Dedifferentiated amniotic fluid mesenchymal stem cell (primary cell): ENCODE results near the gene SPATA31D4.
A peak's percentile ranks its signal among the peaks of the same experiment; 100 is the strongest.
"Not testable (repeated sequence)": the region's sequence is repeated elsewhere in the genome, so short reads cannot be mapped to it uniquely, and the experiment has no call there.

Experiments used
- DNase-seq: peaks from one replicate; pipeline ENCODE4 v3.0.0-alpha.2; 2016; ENCODE audit errors: extremely low spot score

Gene SPATA31D4

DNA sequence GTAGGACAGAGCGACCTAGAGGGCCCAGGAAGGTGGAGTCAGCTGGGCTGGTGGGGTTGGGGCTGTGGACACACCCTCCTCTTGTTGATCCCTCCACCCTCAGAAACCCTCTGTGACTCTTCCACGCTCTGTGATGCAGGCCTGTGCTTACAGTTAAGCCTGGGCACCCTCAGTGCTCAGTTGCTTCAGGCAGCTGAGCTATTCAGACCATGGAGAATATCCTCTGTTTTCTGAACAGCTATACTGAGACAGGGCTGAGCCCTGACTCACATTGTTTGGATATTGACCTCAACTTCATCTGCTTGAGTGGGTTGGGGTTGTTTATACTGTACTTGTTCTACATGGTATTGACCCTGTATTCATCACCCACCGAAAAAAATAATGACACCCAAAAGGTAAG lies at the start of gene SPATA31D4:
Gene SPATA31D4, plus strand, starts transcription at position 124 of the 400 bp plus-strand sequence. Its CDS starts 86 bp downstream, at position 210.
- DNase-seq, result not testable (repeated sequence)

DNA sequence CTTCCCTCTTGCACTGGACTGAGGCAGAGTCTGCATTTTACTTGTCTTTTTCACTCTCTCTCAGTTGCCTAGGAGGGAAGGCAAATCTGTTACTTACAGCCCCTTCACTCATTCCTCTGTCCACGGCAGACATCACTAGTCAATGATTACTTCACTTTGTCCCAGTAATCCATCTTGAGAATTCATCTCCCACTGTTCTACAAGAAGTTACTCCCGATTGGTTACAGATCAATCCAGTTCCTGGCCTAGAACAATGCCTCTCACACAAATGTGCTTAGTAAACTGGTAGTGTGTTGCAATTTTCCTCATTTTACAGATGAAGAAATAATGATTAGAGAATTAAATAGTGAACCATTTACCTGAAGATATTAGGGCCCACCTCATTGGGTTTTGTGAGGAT lies 49.7 kb upstream of the SPATA31D4 start:
- DNase-seq, result no peak

DNA sequence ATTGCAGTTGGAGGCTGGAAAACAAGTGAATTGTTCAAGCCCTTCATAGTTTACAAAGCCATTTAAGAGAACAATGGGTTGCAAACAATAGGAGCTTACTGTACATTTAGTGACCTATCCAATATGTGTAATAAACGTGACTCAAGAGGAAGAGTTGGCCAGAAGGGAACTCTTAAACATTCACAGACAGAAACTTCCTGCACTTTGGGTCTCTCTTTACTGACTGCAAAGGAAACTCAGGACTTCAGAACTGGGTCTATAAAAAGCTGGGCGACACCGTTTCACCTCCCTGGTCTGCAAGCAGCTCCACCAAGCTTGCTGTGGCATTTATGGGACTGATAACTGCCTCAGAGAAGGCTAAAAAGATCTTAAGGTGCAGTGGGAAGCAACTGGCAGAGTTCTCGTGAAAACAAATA lies 48.7 kb upstream of the SPATA31D4 start:
- no peak for DNase-seq

DNA sequence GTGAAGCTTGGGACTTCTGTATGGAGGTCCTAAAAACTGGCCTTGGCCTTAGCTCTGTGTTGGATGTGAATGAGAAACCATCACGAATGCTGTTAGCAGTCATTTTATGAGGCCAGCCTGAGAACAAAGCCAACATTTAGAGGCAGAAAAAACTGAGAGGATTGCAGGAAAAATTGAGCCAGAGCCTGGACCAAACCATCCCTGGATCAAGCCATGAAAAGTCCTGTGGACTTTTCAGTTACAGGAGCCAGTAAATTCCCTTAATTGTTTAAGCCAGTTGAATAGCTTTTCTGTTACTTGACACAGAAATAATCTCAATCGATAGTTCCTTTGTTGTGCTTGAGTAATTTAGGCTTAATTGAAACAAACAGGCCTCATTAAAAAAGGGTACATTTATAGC lies 42.6 kb upstream of the SPATA31D4 start:
- no peak for DNase-seq

DNA sequence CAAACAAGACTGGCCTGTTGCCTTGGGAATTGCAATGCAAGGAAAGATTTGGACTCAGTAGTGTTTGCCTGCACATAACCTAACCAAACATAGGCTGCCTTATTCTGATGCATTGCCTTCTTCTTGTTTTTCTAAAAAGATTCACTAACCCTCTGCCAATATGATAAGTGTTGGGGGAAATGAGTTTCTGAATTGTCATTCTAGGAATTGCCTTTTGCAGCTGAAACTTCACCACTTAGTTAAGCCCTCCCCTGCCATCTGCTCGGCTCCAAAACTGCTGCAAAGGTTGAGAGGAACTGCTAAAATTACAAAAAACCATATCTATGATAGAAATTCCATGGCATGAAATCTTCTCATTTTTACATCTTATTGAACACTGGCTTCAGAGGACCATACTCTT lies 41.6 kb upstream of the SPATA31D4 start:
- no peak for DNase-seq

DNA sequence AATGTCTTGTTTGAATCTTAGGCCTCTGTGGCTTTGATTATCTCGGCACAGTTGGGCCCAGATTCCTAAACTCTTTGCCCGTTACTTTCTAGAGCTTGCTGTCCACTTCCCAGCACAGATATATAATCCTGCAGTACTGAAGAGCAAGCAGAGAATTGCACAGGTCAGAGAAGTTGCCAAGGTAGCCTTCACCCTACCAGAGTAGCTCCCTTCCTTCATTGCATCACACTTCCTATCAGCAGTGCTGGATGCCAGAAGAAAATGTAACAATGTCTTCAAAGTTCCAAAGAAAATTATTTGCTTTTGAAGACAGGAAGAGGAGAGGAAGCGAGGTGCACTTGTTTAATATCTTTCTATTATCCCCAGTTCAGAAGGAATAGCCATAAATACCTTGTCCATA lies 38.1 kb upstream of the SPATA31D4 start:
- DNase-seq, result no peak

DNA sequence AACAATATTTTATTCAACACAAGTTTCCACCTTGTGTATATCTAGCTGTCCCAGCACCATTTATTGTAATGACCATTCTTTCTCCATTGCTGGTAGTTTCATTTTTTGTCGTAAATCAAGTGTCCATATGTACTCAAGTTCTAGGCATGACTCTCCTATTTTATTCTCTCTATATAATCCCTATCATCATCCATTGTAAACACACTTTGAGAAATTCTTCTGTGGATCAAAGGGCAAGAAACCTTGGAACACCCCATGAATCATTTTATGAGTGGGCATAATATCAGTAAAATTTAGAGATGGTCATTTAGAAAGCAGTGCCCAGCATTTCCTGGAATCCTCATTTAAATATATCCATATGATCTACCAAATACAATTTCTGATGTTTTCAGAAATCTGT lies 35.8 kb upstream of the SPATA31D4 start:
- no peak for DNase-seq

DNA sequence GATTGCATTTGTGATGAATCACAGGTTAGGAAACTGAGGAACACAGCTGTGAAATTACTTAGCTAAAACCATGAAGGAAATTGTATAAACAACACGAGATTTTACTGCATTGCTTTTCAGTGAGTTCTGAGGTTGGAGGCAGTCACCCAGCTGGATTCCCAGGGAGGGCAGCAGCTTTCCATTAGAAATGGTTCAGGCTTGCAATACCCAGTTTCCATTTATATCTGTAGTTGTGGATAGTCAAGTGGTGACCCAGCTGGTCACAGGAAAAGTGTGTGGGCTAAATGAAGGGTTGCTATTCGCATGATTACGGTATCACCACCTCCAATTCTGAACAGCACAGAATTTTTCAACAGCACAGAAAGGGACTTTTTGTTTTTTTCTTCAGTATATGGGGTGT lies 34.3 kb upstream of the SPATA31D4 start:
- DNase-seq, result no peak

DNA sequence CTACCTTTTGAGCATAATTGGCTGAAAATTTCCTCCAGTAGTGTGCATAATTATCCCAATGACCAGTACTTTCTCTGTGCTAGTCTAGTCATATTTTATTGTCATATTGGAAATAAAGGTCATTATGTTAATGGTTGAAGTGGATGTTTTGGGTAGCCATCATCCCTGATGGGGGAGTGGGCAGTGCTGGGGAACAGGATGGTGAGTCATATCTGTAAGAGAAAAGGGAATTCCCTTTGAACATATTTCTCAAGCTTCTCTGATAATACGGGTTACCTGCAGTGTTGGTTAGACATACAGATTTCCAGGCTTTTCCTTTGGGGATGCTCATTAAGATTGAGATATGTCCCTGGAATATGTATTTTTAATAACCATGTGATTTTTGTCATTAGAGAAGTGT lies 33.3 kb upstream of the SPATA31D4 start:
- no peak for DNase-seq

DNA sequence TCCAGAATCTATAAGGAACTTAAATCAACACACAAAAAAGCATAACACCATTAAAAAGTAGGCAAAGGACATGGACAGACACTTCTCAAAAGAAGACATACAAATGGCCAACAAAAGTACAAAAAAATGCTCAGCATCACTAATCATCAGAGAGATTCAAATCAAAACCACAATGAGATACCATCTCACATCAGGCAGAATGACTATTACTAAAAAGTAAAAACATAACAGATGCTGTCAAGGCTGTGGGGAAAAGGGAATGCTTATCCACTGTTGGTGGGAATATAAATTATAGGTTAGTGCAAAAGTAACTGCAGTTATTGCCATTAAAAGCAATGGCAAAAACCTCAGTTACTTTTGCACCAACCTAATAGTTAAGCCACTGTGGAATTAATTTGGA lies 32.2 kb upstream of the SPATA31D4 start:
- no peak for DNase-seq

DNA sequence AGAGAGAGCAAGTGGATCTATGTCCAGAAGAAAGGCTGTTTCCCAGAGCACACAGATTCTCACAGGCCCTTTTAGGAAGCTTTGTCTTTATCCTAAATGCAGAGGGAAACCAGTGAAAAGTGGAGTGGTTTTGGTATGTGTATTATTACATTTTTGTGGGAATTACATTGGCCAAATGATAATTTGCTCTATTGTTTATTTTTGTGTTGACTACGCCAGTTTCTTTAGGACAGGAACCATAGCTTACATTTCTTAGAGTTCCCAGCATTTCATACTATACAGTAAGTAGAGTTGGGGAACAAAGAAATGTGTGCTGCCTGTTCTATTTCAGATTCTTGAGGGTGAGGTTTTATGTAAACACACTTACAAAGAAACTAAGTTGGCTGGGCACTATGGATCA lies 29.4 kb upstream of the SPATA31D4 start:
- DNase-seq, result peak; percentile 19

DNA sequence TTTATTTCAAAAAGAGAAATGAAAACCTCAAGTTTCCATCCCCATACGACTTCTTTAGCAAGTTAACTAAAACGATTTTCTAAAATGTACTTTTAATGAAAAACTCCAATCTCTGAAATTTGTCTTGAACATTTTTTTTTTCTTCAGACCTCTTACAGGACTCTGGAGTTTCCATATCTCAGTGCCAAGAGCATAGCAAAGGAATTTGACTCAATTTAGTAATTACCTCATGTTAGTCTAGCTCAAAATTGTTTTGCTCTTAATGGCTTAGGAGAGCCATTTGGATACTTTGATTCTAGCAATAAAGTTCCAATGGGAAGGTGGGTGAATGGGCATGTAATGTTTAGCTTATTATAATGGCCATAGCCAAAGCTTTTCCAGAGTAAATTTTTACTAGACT lies 26.0 kb upstream of the SPATA31D4 start:
- peak; percentile 57 for DNase-seq

DNA sequence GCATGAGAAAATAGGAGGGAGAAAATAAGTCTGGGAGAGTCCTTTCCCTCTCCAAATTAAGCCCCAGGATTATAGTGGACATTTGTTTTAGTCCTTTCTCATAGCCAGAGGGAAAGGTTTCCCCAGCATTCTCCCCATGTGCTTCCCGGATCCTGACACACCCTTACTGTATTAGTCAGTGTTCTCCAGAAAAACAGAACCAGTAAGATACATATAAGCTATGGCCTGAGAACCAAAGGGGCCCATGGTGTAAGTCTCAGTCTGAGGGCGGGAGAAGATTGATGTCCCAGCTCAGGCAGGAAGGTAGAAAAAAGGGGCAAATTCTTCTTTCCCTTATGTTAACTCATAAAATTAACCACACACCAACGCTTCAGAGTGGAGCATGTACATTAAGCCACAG lies 25.6 kb upstream of the SPATA31D4 start:
- DNase-seq, result peak; percentile 47

DNA sequence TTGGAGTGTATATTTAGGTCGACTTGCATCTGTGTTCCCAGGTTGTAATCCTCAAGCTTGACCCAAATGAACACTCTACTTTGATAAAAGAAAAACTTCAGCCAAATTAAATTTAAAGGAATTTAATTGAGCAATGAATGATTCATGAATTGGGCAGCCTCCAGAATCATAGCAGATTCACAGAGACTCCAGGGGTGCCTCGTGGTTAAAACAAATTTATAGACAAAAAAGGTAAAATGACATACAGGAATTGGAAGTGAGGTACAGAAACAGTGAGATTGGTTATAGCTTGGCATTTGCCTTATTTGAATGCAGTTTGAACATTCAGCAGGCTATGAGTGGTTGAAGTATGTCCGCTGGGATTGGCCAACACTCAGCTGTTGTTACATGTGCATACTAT lies 21.6 kb upstream of the SPATA31D4 start:
- no peak for DNase-seq

DNA sequence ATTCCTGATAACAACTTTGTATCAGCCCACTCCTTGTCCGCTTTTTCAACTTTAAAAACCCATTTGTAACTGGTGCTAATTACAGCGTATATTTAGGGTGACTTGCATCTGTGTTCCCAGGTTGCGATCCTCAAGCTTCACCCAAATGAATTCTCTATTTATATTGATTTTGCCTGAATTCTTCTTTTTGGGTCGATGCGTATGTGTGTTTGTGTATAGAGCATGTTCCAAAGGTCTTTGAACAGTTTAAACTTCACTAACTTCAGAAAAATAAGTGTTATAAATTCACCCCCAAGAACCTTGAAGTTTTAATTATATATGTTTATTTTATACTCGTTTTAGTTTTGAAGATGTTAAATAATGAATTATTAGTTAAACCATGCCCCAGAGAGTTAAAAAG lies 16.1 kb upstream of the SPATA31D4 start:
- DNase-seq, result no peak

DNA sequence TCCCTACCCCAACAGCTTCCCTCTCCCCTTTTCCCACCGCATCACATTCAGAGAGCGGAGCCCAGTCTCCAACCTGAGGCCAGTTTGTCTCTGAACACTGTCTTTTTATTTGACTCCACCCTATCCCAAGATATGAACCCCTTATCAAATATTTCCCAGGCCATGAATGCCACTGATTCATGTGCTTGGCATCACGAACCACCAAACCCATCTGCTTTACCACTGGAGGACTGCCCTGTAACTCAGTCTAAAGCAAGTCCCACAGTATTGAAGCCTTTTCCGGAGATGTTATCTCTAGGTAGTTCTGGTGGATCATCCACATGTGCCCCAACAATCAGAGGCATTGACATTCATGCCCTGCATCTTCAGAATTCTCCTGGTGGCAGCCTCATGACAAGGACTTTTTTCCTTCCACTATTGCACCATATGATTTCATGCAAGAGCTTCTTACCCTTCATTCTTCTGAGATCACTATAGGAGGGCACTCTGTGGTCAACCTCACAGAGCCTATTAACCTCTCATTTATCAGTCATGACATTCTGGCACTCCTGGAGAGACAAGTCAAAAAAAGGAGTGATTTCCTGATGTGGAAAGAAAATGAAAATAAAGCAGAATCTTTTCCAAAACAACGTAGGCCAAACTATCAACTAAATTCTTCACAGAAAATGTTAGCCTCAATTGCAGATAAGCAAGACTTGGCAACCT lies 12.3 kb upstream of the SPATA31D4 start:
- no peak for DNase-seq

DNA sequence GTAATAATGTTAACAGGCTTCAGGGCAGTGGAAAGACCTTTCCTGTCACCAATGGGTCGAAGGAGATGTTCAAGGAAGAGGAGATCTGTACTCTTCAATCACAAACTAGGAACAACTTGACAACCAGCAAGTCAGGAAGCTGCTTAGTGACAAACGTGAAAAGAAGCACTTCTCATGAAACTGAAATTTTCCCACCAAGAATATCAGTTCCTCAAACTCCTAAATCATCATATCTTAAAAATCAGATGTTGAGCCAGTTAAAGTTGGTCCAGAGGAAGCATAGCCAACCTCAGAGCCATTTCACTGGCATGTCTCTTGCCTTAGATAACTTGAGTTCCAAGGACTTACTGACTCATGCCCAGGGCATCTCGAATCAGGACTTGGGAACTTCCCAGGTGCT lies 9.7 kb upstream of the SPATA31D4 start:
- not testable (repeated sequence) for DNase-seq

DNA sequence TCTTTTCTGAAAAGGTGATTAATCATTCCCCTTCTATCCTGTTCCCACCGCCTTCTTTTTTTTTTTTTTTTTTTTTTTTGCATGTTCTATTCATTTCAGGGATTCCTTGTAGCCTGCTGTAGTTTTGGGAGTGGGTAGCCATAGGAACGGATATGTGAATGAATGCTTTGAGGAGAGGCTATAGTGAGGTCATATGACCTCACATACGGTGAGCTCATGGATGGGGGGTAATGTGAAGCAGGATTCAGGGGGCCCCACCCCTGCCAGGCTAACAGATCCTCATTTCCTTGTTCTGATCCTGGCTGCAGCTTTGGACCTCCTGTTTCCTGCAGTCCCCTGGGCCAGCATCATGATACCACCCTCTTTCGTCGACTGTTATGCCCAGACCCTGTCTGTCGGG lies 1.9 kb downstream of the SPATA31D4 start:
- DNase-seq, result not testable (repeated sequence)

DNA sequence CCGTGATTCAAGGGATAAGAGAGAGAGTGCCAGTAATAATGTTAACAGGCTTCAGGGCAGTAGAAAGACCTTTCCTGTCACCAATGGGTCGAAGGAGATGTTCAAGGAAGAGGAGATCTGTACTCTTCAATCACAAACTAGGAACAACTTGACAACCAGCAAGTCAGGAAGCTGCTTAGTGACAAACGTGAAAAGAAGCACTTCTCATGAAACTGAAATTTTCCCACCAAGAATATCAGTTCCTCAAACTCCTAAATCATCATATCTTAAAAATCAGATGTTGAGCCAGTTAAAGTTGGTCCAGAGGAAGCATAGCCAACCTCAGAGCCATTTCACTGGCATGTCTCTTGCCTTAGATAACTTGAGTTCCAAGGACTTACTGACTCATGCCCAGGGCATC lies 5.3 kb downstream of the SPATA31D4 start:
- DNase-seq, result not testable (repeated sequence)

DNA sequence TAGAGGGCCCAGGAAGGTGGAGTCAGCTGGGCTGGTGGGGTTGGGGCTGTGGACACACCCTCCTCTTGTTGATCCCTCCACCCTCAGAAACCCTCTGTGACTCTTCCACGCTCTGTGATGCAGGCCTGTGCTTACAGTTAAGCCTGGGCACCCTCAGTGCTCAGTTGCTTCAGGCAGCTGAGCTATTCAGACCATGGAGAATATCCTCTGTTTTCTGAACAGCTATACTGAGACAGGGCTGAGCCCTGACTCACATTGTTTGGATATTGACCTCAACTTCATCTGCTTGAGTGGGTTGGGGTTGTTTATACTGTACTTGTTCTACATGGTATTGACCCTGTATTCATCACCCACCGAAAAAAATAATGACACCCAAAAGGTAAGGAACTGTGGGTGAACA lies 15.2 kb downstream of the SPATA31D4 start, which contains the start of gene SPATA31D3:
Gene SPATA31D3, plus strand, starts transcription at position 108 of the 400 bp plus-strand sequence. Its CDS starts 86 bp downstream, at position 194.
- DNase-seq, result not testable (repeated sequence)

DNA sequence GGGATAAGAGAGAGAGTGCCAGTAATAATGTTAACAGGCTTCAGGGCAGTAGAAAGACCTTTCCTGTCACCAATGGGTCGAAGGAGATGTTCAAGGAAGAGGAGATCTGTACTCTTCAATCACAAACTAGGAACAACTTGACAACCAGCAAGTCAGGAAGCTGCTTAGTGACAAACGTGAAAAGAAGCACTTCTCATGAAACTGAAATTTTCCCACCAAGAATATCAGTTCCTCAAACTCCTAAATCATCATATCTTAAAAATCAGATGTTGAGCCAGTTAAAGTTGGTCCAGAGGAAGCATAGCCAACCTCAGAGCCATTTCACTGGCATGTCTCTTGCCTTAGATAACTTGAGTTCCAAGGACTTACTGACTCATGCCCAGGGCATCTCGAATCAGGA lies 20.4 kb downstream of the SPATA31D4 start:
- not testable (repeated sequence) for DNase-seq

DNA sequence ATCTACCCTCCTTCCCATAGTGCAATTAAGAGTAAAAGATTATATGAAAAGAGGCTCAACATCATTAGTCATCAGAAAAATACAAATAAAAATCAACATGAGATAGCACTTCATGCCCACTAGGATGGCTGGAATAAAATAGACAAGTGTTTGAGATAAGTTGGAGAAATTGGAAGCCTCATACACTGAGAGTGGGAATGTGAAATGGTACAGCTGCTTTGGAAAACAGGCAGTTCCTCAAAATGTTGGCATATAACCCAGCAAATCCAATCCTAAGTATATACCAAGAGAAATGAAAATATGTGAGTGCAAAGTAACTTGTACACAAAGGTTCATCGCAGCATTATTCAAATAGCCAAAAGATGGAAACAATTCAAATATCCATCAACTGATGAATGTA lies 24.9 kb downstream of the SPATA31D4 start:
- no peak for DNase-seq

DNA sequence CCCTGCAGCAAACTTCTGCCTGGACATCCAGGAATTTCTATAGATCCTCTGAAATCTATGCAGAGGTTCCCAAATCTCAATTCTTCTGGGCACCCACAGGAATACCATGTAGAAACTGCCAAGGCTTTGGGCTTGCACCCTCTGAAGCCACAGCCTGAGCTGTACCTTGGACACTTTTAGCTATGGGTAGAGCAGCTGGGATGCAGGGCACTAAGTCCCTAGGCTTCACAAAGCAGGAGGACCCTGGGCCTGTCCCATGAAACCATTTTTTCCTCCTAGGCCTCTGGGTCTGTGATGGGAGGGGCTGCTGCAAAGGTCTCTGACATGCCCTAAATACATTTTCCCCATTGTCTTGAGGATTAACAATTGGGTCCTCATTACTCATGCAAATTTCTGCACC lies 27.4 kb downstream of the SPATA31D4 start:
- DNase-seq, result no peak
